ENCODE measurements around the gene NIT1. TPM values are rescaled to one million over a fixed set of nuclear protein-coding genes. Genes with fewer than 3 reads are reported as not detected.

The NIT1 gene
- 10 to 100 TPM; 24.1 to 41.2 (median 33.4) TPM for total RNA-seq
- polyA plus RNA-seq, result 10 to 100 TPM; 28.5 to 30.6 TPM
- long read RNA-seq, donor 1, transcript NIT1-203 (7 exons, 1,362 nt), result major isoform, 24 of 39 reads
- long read RNA-seq, donor 1, partial matches to known transcripts, result 5 of 39 reads
- long read RNA-seq, donor 1, other reads (novel, unspliced or antisense), result 8 of 39 reads
- long read RNA-seq, donor 2, transcript NIT1-203 (7 exons, 1,362 nt), result major isoform, 15 of 26 reads
- long read RNA-seq, donor 2, partial matches to known transcripts, result 1 of 26 reads
- long read RNA-seq, donor 2, other reads (novel, unspliced or antisense), result 5 of 26 reads
- long read RNA-seq, donor 3, transcript NIT1-203 (7 exons, 1,362 nt), result major isoform, 27 of 47 reads
- long read RNA-seq, donor 3, partial matches to known transcripts, result 1 of 47 reads
- long read RNA-seq, donor 3, other reads (novel, unspliced or antisense), result 17 of 47 reads

- 0 to 1% methylated on average over 58 of the region's 58 CpGs for WGBS, 2 donors
- intact Hi-C loops (cut with DNase I), result loop anchor here in 2 of 10 donors (5.0 kb wide), 2 partner anchors 34 to 71 kb away; partner anchors contain the start of genes UFC1 (in 1 of the 2) and USF1 (in 1 of the 2)
- Histone ChIP-seq H3K4me1 (peaks cover 14 to 83% (median 53%) of the 10 kb centered on the region in 9 donors), H3K9me3 (no peaks in the 10 kb centered on the region), H3K27ac (peak within 1 kb of the TSS; percentile 73 to 97 (median 94)), H3K27me3 (no peaks in the 10 kb centered on the region), H3K4me3 (peak within 1 kb of the TSS; percentile 70 to 100 (median 94)), H3K36me3 (peaks cover 0 to 48% (median 31%) of the 10 kb centered on the region in 9 donors)
- peak in 1 of 9 donors; percentile 17 for TF ChIP-seq CTCF (IDR thresholded peaks at IDR 0.05)
- ATAC-seq (peak; percentile 91 to 95 (median 94)), DNase-seq (peak; percentile 87 to 88)
Measured at GRCh38 chr1:161117759-161118581, at the start of gene NIT1, which contains the start of gene PFDN2. Gene NIT1, plus strand, starts transcription at chr1:161118105. Its CDS starts 72 bp downstream, at chr1:161118177. Gene PFDN2, minus strand, starts transcription at chr1:161118037. Its CDS starts 11 bp downstream, at chr1:161118026.

- ATAC-seq (peak; percentile 69 to 85 (median 78)), DNase-seq (peak; percentile 60 to 62)
- peaks cover 0 to 16% (median 0%) of the 10 kb centered on the region in 9 donors for H3K36me3 ChIP-seq
- no peak for TF ChIP-seq CTCF (IDR thresholded peaks at IDR 0.05)
- no peaks in the 10 kb centered on the region for H3K9me3 ChIP-seq
- H3K4me3 ChIP-seq, result peak overlapping the region in 8 of 10 donors; percentile 5 to 82 (median 36)
- H3K27me3 ChIP-seq, result peaks cover 0 to 22% (median 9%) of the 10 kb centered on the region in 7 donors
- intact Hi-C loops (cut with DNase I), result no loop called here
- peak overlapping the region in 7 of 10 donors; percentile 51 to 97 (median 61) for H3K27ac ChIP-seq
- peaks cover 0 to 58% (median 0%) of the 10 kb centered on the region in 9 donors for H3K4me1 ChIP-seq
- 70 to 72% methylated on average over 10 of the region's 10 CpGs for WGBS, 2 donors
Measured at GRCh38 chr1:161068306-161069234, 49.3 kb upstream of the NIT1 start.

GRCh38 chr1:161069241-161069640 is 48.7 kb upstream of the NIT1 start:
- peaks cover 0 to 51% (median 0%) of the 10 kb centered on the region in 9 donors for H3K4me1 ChIP-seq
- no peak for DNase-seq
- no peaks in the 10 kb centered on the region for H3K9me3 ChIP-seq
- ATAC-seq, result peak in 3 of 8 donors; percentile 2 to 11 (median 9)
- intact Hi-C loops (cut with DNase I), result no loop called here
- peak overlapping the region in 8 of 10 donors; percentile 5 to 82 (median 36) for H3K4me3 ChIP-seq
- no peak for TF ChIP-seq CTCF (IDR thresholded peaks at IDR 0.05)
- WGBS, 2 donors, result 79 to 88% methylated on average over 9 of the region's 9 CpGs
- peaks cover 0 to 15% (median 9%) of the 10 kb centered on the region in 7 donors for H3K27me3 ChIP-seq
- H3K27ac ChIP-seq, result peak overlapping the region in 8 of 10 donors; percentile 29 to 97 (median 60)
- peaks cover 0 to 11% (median 0%) of the 10 kb centered on the region in 9 donors for H3K36me3 ChIP-seq
